Left colon (tissue), 2 donors: ENCODE measurements around the gene YIPF5. TPM values are rescaled to one million over a fixed set of nuclear protein-coding genes. Genes with fewer than 3 reads are reported as not detected.

Source experiments
- ATAC-seq: fragments of 200-7000 bp; cut with Tn5 transposase; one replicate; pipeline ENCODE4 v1.9.1; 2020; ENCODE audit warnings: mild to moderate bottlenecking, moderate library complexity
- DNase-seq, 2 donors: peaks; one replicate each; pipeline ENCODE4 v3.0.0-alpha.2; 2020
- intact Hi-C, 2 donors: fragments of 100-400 bp; cut with DNase I in 1 of 2; cut with micrococcal nuclease in 1 of 2; formaldehyde crosslinking; loops; one replicate each; pipeline versions ENCODE4 v1.11.2 to v1.14.0; 2022; cut with DNase I, micrococcal nuclease
- total RNA-seq, 2 donors: library from RNA; stranded (reverse); fragmentation: NEBNext Ultra II Directional; extraction: Animal tissue kit (Norgen Biotek cat#: 25700); gene quantifications; one replicate each; pipeline ENCODE4 v1.2.1, GENCODE V29; 2021
- donor health status: DM: no; HTN: no; CAD: no.
- donor health status: DM: yes; HTN: yes; CAD: no.

The YIPF5 gene
- total RNA-seq, 2 donors from 2014 or later = 44.1 to 58.2 TPM

- DNase-seq (peak; percentile 49 to 66), ATAC-seq (no peak)
- intact Hi-C loops = no loop called here
Measured at GRCh38 chr5:144187699-144188294, 17.3 kb upstream of the YIPF5 start.

- intact Hi-C loops = no loop called here
- DNase-seq (no peak), ATAC-seq (no peak)
Measured at GRCh38 chr5:144183254-144183889, 12.9 kb upstream of the YIPF5 start.

GRCh38 chr5:144179226-144179625 is 8.8 kb upstream of the YIPF5 start:
- intact Hi-C loops = no loop called here
- no peak for ATAC-seq

GRCh38 chr5:144177548-144177947 is 7.1 kb upstream of the YIPF5 start:
- no peak for DNase-seq

More at GRCh38 chr5:144179226-144179625, 8.8 kb upstream of the YIPF5 start:
- DNase-seq = no peak

GRCh38 chr5:144173766-144174165 is 3.3 kb upstream of the YIPF5 start:
- intact Hi-C loops = no loop called here
- ATAC-seq (no peak), DNase-seq (no peak)

More at GRCh38 chr5:144177548-144177947, 7.1 kb upstream of the YIPF5 start:
- no peak for ATAC-seq
- intact Hi-C loops = no loop called here

- ATAC-seq (peak; percentile 10), DNase-seq (no peak)
- intact Hi-C loops = loop anchor here in 1 of 2 donors (10.0 kb wide), 1 partner anchor 1255 kb away; no protein-coding TSS in a partner anchor
Measured at GRCh38 chr5:144169904-144170275, 569 bp downstream of the YIPF5 start.

- DNase-seq (no peak), ATAC-seq (no peak)
- intact Hi-C loops = loop anchor here in 1 of 2 donors (10.0 kb wide), 1 partner anchor 1253 kb away; no protein-coding TSS in a partner anchor
Measured at GRCh38 chr5:144167998-144168397, 2.5 kb downstream of the YIPF5 start.

GRCh38 chr5:144166696-144167095 is 3.8 kb downstream of the YIPF5 start:
- intact Hi-C loops = loop anchor here in 1 of 2 donors (10.0 kb wide), 1 partner anchor 1252 kb away; no protein-coding TSS in a partner anchor
- DNase-seq (no peak), ATAC-seq (no peak)

GRCh38 chr5:144162686-144163085 is 7.8 kb downstream of the YIPF5 start:
- ATAC-seq = no peak
- intact Hi-C loops = loop anchor here in 1 of 2 donors (10.0 kb wide), 1 partner anchor 1248 kb away; no protein-coding TSS in a partner anchor
- no peak for DNase-seq

- peak; percentile 99 for ATAC-seq
- intact Hi-C loops = no loop called here
- DNase-seq = no peak
Measured at GRCh38 chr5:144156767-144157171, 13.7 kb downstream of the YIPF5 start.

- ATAC-seq (no peak), DNase-seq (no peak)
- intact Hi-C loops = no loop called here
Measured at GRCh38 chr5:144151026-144151425, 19.4 kb downstream of the YIPF5 start.

GRCh38 chr5:144144956-144145751 is 25.3 kb downstream of the YIPF5 start:
- ATAC-seq = no peak
- intact Hi-C loops = no loop called here
- no peak for DNase-seq

- ATAC-seq (no peak), DNase-seq (no peak)
- intact Hi-C loops = no loop called here
Measured at GRCh38 chr5:144143625-144144024, 26.8 kb downstream of the YIPF5 start.

- intact Hi-C loops = no loop called here
- ATAC-seq = no peak
Measured at GRCh38 chr5:144142824-144143162, 27.7 kb downstream of the YIPF5 start.

GRCh38 chr5:144142139-144142823 is 28.2 kb downstream of the YIPF5 start:
- ATAC-seq = peak; percentile 67
- intact Hi-C loops = no loop called here
- DNase-seq = no peak

More at GRCh38 chr5:144142824-144143162, 27.7 kb downstream of the YIPF5 start:
- no peak for DNase-seq

GRCh38 chr5:144141585-144141984 is 28.9 kb downstream of the YIPF5 start:
- DNase-seq = no peak
- intact Hi-C loops = no loop called here
- no peak for ATAC-seq

- DNase-seq = no peak
Measured at GRCh38 chr5:144139586-144139985, 30.9 kb downstream of the YIPF5 start.

GRCh38 chr5:144135113-144135762 is 35.2 kb downstream of the YIPF5 start:
- ATAC-seq (no peak), DNase-seq (no peak)
- intact Hi-C loops = no loop called here

More at GRCh38 chr5:144139586-144139985, 30.9 kb downstream of the YIPF5 start:
- no peak for ATAC-seq
- intact Hi-C loops = no loop called here
